OCI-LY3 (cell line): ENCODE measurements around the gene MFNG.

Source experiments
- H2AFZ ChIP-seq: fragments of 200-600, 300-600 bp; shearing (Covaris generic); 2 replicates; pipeline ENCODE4 v1.6.0; 2014; ENCODE audit warnings: antibody characterized with exemption, low read depth, low read length
- H3K27ac ChIP-seq: fragments of 200-600, 300-600 bp; sonication (generic); 2 replicates; pipeline ENCODE4 v1.5.1; 2014; ENCODE audit warnings: mild to moderate bottlenecking, low read length, moderate library complexity, mixed read lengths
- H3K27me3 ChIP-seq: fragments of 200-600, 300-600 bp; sonication (generic); 2 replicates; pipeline ENCODE4 v1.6.1; 2014; ENCODE audit warnings: low read depth, low read length, mixed read lengths
- H3K36me3 ChIP-seq: fragments of 200-600, 300-600 bp; sonication (generic); replicated peaks from 2 replicates; pipeline ENCODE3; 2014; ENCODE audit warnings: low read depth, low read length, mixed read lengths
- H3K4me1 ChIP-seq: fragments of 300-600, 200-600 bp; sonication (generic); 2 replicates; pipeline ENCODE4 v1.6.1; 2014; ENCODE audit warnings: low read length, mixed read lengths
- H3K4me2 ChIP-seq: fragments of 200-600, 300-600 bp; sonication (generic); 2 replicates; pipeline ENCODE4 v1.6.1; 2014; ENCODE audit warnings: low read length, mixed read lengths
- H3K4me3 ChIP-seq: fragments of 300-600, 200-600 bp; sonication (generic); 2 replicates; pipeline ENCODE4 v1.5.1; 2014; ENCODE audit warnings: antibody characterized with exemption, mild to moderate bottlenecking, low read length, moderate library complexity
- H3K79me2 ChIP-seq: fragments of 300-600, 200-600 bp; shearing (Covaris generic); 2 replicates; pipeline ENCODE4 v1.6.1; 2014; ENCODE audit warnings: mild to moderate bottlenecking, low read length, mixed read lengths
- H3K9ac ChIP-seq: fragments of 300-600, 200-600 bp; shearing (Covaris generic); 2 replicates; pipeline ENCODE4 v1.6.0; 2014; ENCODE audit warnings: mild to moderate bottlenecking, low read length, moderate library complexity
- H3K9me3 ChIP-seq: fragments of 200-600, 300-600 bp; shearing (Covaris generic); 2 replicates; pipeline ENCODE4 v1.6.1; 2014; ENCODE audit warnings: low read length, mixed read lengths; ENCODE audit not compliant: insufficient read depth
- H4K20me1 ChIP-seq: fragments of 200-600, 300-600 bp; sonication (generic); 2 replicates; pipeline ENCODE4 v1.6.1; 2016; ENCODE audit warnings: low read length, mixed read lengths; ENCODE audit not compliant: insufficient read depth
- CTCF ChIP-seq: fragments of 200-600, 300-600 bp; sonication (generic); IDR thresholded peaks from 2 replicates; pipeline ENCODE4 v1.5.1; 2014; ENCODE audit warnings: antibody characterized with exemption, low read length, low read depth
- EZH2phosphoT487 ChIP-seq: fragments of 200-600 bp; shearing (Covaris generic); IDR thresholded peaks from 2 replicates; pipeline ENCODE4 v1.6.1; 2018; ENCODE audit warnings: antibody characterized with exemption, mixed run types, low read depth

Gene MFNG

GRCh38 chr22:37427135-37427710, 59.0 kb downstream of the MFNG start, which contains the start of gene ELFN2:
Gene ELFN2 (minus strand): TSS chr22:37427479. CDS start chr22:37375534, 51,945 bp downstream.
- Histone ChIP-seq H3K79me2 (no peaks in the 10 kb centered on the region), H4K20me1 (no peaks in the 10 kb centered on the region), H3K4me2 (no peak within 1 kb of the TSS), H3K36me3 (no peaks in the 10 kb centered on the region), H2AFZ (no peak within 1 kb of the TSS), H3K9me3 (no peaks in the 10 kb centered on the region), H3K9ac (no peak within 1 kb of the TSS), H3K4me1 (peaks cover 1% of the 10 kb centered on the region; the same call in 1 of the 2 replicates), H3K27me3 (peaks cover 41% of the 10 kb centered on the region), H3K4me3 (no peak within 1 kb of the TSS), H3K27ac (no peak within 1 kb of the TSS)
- TF ChIP-seq EZH2phosphoT487 (no peak), CTCF (no peak)

DNA sequence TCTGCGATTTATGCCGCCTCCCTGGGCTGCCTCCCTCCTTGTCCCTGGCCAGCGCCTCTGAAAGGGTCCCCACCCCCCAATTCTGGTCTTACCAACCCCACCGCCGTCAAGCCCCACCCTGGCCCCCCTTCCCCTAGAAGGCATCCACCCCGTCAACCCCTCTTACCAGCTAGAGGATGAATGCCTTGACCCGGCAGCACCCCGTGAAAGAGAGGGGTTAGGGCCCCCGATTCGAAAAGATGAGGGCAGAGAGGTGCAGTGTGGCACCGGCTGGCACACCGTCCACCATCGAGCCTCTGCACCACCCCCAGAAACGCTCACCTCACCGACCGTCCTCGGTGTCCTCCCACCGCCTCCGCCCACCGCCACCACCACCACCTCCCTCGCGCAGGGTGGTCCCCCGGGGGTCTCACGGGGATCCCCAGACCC, 59.5 kb downstream of the MFNG start:
- Histone ChIP-seq H3K27ac (no peak overlapping the region), H3K9ac (no peak overlapping the region), H4K20me1 (no peaks in the 10 kb centered on the region), H3K9me3 (no peaks in the 10 kb centered on the region), H2AFZ (no peak overlapping the region), H3K4me1 (no peaks in the 10 kb centered on the region), H3K27me3 (peaks cover 41% of the 10 kb centered on the region), H3K36me3 (no peaks in the 10 kb centered on the region), H3K4me3 (no peak overlapping the region), H3K79me2 (no peaks in the 10 kb centered on the region), H3K4me2 (no peak overlapping the region)
- TF ChIP-seq EZH2phosphoT487 (no peak), CTCF (no peak)

DNA sequence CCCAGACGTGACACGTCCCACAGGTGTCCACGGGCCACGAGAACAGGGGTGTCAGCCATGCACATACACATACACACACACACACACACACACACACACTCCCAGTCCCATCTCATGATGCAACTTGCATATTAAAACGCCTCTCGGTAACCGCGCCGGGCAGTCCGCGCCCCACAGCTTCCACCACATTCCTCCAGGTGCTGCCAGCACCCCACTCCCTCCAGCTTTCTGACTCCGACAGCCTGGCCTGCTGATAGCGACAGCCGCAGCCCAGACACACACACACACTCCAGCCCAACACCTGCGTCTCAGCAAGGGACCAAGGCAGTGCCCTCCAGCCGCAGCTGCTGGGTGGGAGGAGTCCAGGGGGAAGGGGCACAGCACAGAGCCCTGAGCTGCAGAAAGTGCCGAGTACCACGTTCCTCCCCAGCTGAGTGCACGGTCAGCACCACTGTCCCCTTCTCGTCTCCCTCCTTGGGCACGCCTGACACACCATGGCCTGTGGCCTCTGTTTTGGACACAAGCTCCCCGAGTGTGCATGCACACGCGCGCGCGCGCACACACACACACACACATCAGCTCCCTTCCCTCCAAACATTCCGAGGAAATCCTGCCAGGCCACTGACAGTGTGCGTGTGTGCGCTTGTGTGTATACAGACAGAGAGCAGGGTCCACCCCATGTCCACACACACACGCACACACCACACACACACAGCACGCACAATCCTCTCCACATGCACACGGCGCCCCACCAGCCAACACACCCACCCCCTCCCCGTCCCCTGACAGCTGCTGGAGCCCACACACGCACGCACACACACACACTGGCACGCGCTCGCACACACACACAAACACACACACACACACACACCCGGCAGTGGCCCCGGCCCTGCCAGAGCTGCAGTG, 60.1 kb downstream of the MFNG start:
- H3K9ac ChIP-seq = no peak overlapping the region
- H4K20me1 ChIP-seq = no peaks in the 10 kb centered on the region
- TF ChIP-seq EZH2phosphoT487 = no peak
- no peak for TF ChIP-seq CTCF
- H3K36me3 ChIP-seq = no peaks in the 10 kb centered on the region
- no peaks in the 10 kb centered on the region for H3K4me1 ChIP-seq
- no peaks in the 10 kb centered on the region for H3K79me2 ChIP-seq
- no peak overlapping the region for H3K4me2 ChIP-seq
- H3K9me3 ChIP-seq = no peaks in the 10 kb centered on the region
- peaks cover 44% of the 10 kb centered on the region for H3K27me3 ChIP-seq
- H2AFZ ChIP-seq = no peak overlapping the region
- H3K4me3 ChIP-seq = no peak overlapping the region
- H3K27ac ChIP-seq = no peak overlapping the region

DNA sequence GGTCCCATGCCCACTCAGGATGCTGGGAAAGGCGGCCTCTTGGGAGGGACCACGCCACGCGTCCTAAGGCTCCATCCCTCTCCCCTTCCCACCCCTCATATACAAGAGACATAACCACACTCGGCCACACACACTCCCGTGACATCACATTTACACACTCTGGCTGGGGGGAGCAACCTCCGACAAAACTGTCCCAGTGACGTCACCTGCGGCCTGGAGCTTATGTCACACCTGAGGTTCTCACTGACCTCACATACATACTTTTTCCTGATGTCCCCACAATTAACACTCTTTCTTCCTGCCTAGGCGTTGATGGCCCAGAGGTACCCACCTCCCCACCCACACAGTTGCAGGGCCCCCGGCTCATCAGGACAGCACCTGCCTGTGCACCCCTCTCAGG, 60.8 kb downstream of the MFNG start:
- peaks cover 45% of the 10 kb centered on the region for H3K27me3 ChIP-seq

More for the DNA sequence above, 60.8 kb downstream of the MFNG start:
- no peaks in the 10 kb centered on the region for H4K20me1 ChIP-seq
- no peak overlapping the region for H3K4me3 ChIP-seq
- no peak overlapping the region for H3K27ac ChIP-seq
- H2AFZ ChIP-seq = no peak overlapping the region
- no peaks in the 10 kb centered on the region for H3K9me3 ChIP-seq
- H3K4me1 ChIP-seq = no peaks in the 10 kb centered on the region
- no peak overlapping the region for H3K9ac ChIP-seq
- H3K4me2 ChIP-seq = no peak overlapping the region
- no peak for TF ChIP-seq EZH2phosphoT487
- TF ChIP-seq CTCF = no peak
- no peaks in the 10 kb centered on the region for H3K36me3 ChIP-seq
- H3K79me2 ChIP-seq = no peaks in the 10 kb centered on the region
